Naive B cell (primary cell): ENCODE data around the gene BSPRY. TPM values are rescaled to one million over a fixed set of nuclear protein-coding genes. Genes with fewer than 3 reads are reported as not detected.
"Not testable (repeated sequence)": the region's sequence is repeated elsewhere in the genome, so short reads cannot be mapped to it uniquely, and the experiment has no call there.

Source experiments
- ATAC-seq, 2 donors: fragments of 150-1000 bp; cut with Tn5 transposase; 2 replicates each; pipeline ENCODE4 v1.10.0; 2021; ENCODE audit warnings: low read depth in 2 of 2, mild to moderate bottlenecking in 2 of 2, moderate library complexity in 2 of 2
- DNase-seq: peaks from one replicate; pipeline ENCODE4 v3.0.0; 2022
- H3K27ac Mint-ChIP-seq, 6 donors: one replicate each; pipeline ENCODE4 v1.8.0; 2020 to 2022; ENCODE audit warnings: mild to moderate bottlenecking in 6 of 6, mixed read lengths in 6 of 6, moderate library complexity in 5 of 6, inconsistent platforms in 2 of 6
- H3K27me3 Mint-ChIP-seq, 3 donors: one replicate each; pipeline ENCODE4 v1.8.0; 2021 to 2022; ENCODE audit warnings: mixed read lengths in 3 of 3, mild to moderate bottlenecking in 1 of 3
- H3K36me3 Mint-ChIP-seq, 2 donors: one replicate each; pipeline ENCODE4 v1.8.0; 2020 to 2022; ENCODE audit warnings: mixed read lengths in 2 of 2, inconsistent platforms in 1 of 2, mild to moderate bottlenecking in 1 of 2
- H3K4me1 Mint-ChIP-seq, 3 donors: one replicate each; pipeline ENCODE4 v1.8.0; 2020 to 2022; ENCODE audit warnings: mixed read lengths in 3 of 3, inconsistent platforms in 1 of 3, mild to moderate bottlenecking in 1 of 3, moderate library complexity in 1 of 3
- H3K4me3 Mint-ChIP-seq, 8 donors: one replicate each; pipeline ENCODE4 v1.8.0; 2020 to 2022; ENCODE audit warnings: mild to moderate bottlenecking in 8 of 8, mixed read lengths in 8 of 8, moderate library complexity in 8 of 8, inconsistent platforms in 2 of 8
- H3K9me3 Mint-ChIP-seq, 7 donors: one replicate each; pipeline ENCODE4 v1.8.0; 2020 to 2022; ENCODE audit warnings: mixed read lengths in 7 of 7, mild to moderate bottlenecking in 5 of 7, inconsistent platforms in 2 of 7, moderate library complexity in 1 of 7
- polyA plus RNA-seq, 6 donors: library from polyadenylated mRNA; unstranded; fragments of 300-500 nt; fragmentation: Illumina TruSeq; gene quantifications; one replicate each; pipeline ENCODE4 v1.2.3, GENCODE V29; 2021; ENCODE audit warnings: low read depth in 6 of 6

BSPRY gene
- polyA plus RNA-seq, 6 donors from 2014 or later: 0.16 to 1.9 (median 1.2) TPM

- peak overlapping the region in 2 of 8 donors; percentile 2 to 11 for H3K4me3 Mint-ChIP-seq
- DNase-seq (no peak), ATAC-seq (peak in 1 of 2 donors; percentile 16)
- peak overlapping the region in 4 of 6 donors; percentile 2 to 70 (median 18) for H3K27ac Mint-ChIP-seq
- H3K4me1 Mint-ChIP-seq: peaks cover 4 to 18% (median 4%) of the 10 kb centered on the region in 3 donors
- H3K36me3 Mint-ChIP-seq: no peaks in the 10 kb centered on the region
- H3K27me3 Mint-ChIP-seq: no peaks in the 10 kb centered on the region
- no peaks in the 10 kb centered on the region for H3K9me3 Mint-ChIP-seq
Observed at GRCh38 chr9:113380869-113381378, 31.6 kb downstream of the BSPRY start.

- H3K27me3 Mint-ChIP-seq, DNase-seq, ATAC-seq, H3K36me3 Mint-ChIP-seq, H3K9me3 Mint-ChIP-seq: not testable (repeated sequence)
- peaks cover 0 to 18% (median 4%) of the 10 kb centered on the region in 3 donors for H3K4me1 Mint-ChIP-seq
- H3K4me3 Mint-ChIP-seq: peak overlapping the region in 1 of 8 donors; percentile 2
- H3K27ac Mint-ChIP-seq: peak overlapping the region in 1 of 6 donors; percentile 2
Observed at GRCh38 chr9:113381441-113381840, 32.1 kb downstream of the BSPRY start.

DNA sequence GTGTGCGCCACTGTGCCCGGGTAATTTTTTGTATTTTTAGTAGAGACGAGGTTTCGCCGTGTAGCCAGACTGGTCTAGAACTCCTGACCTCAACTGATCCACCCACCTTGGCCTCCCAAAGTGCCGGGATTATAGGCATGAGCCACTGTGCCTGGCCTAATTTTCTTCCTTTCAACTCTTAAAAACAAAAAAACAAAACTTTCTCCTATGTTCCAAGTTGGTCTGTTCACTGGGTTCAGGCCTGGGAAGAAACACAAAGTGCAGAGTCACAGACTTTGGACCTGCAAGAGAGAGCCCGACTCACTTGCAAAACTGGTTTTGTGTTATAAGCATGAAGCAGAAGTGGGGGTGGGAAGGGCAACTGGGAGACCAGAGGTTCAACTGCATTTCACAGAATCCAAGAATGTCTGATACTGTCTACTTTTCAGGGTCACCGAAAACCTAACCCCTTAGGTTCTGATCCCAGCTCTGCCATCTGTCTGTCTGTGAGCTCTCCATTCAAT, 32.6 kb downstream of the BSPRY start:
- Mint-ChIP-seq H3K27me3 (no peaks in the 10 kb centered on the region), H3K4me3 (no peak overlapping the region), H3K4me1 (peaks cover 0 to 17% (median 2%) of the 10 kb centered on the region in 3 donors), H3K36me3 (peaks cover 3 to 6% of the 10 kb centered on the region in 2 donors), H3K27ac (peak overlapping the region in 1 of 6 donors; percentile 2), H3K9me3 (no peaks in the 10 kb centered on the region)
- no peak for ATAC-seq
- no peak for DNase-seq

- peak overlapping the region in 1 of 6 donors; percentile 91 for H3K27ac Mint-ChIP-seq
- no peak overlapping the region for H3K4me3 Mint-ChIP-seq
- DNase-seq (no peak), ATAC-seq (no peak)
- peaks cover 0 to under 1% (median 0%) of the 10 kb centered on the region in 3 donors for H3K4me1 Mint-ChIP-seq
- H3K36me3 Mint-ChIP-seq: peaks cover 15 to 20% of the 10 kb centered on the region in 2 donors
- H3K9me3 Mint-ChIP-seq: no peaks in the 10 kb centered on the region
- H3K27me3 Mint-ChIP-seq: no peaks in the 10 kb centered on the region
Observed at GRCh38 chr9:113386571-113387393, 37.4 kb downstream of the BSPRY start.

- Mint-ChIP-seq H3K27me3 (no peaks in the 10 kb centered on the region), H3K4me1 (peaks cover 0 to 4% (median 0%) of the 10 kb centered on the region in 3 donors), H3K9me3 (no peaks in the 10 kb centered on the region), H3K4me3 (no peak overlapping the region), H3K36me3 (peaks cover 20% of the 10 kb centered on the region in 2 donors), H3K27ac (peak overlapping the region in 3 of 6 donors; percentile 9 to 81 (median 29))
- no peak for ATAC-seq
- no peak for DNase-seq
Observed at GRCh38 chr9:113387560-113388230, 38.4 kb downstream of the BSPRY start.

DNA sequence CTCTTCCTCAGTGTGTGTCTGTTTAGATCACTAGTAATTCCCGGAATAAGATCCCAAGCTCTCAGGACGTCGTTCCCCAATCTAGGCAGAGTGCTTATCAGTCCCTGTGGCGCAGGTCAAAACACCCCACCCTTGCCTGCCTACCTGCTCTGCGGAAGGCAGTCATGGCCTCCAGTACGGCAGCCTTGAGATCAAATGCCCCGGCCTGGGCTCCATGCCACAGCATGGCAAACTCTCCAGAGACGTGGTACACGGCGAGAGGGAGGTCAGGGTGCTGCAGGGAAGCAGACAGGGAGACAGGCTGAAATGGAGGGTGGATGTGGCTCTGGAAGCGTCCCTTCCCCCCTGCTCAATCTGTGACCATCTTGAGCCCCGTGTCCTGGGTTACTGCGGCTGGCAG, 39.5 kb downstream of the BSPRY start:
- Mint-ChIP-seq H3K36me3 (peaks cover 20% of the 10 kb centered on the region in 2 donors), H3K9me3 (no peaks in the 10 kb centered on the region)

DNA sequence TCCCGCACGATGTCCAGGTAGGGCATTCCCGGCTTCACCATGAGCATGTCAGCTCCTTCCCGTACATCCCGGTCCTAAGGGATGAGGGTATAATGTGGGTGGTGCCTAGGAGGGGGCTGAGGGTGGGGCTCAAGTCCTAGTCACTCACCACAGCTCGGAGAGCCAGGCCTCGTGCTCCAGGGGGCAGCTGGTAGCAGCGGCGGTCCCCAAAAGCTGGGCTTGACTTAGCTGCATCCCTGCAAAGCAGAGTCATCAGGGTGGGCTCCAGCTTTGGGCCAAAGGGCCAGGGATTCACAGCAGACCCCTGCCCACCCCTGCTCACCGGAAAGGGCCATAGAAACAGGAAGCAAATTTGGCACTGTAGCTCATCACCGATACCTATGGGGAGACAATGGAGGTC, 40.1 kb downstream of the BSPRY start:
- Mint-ChIP-seq H3K4me1 (peaks cover 0 to 4% (median 0%) of the 10 kb centered on the region in 3 donors), H3K4me3 (no peak overlapping the region), H3K27me3 (no peaks in the 10 kb centered on the region), H3K27ac (no peak overlapping the region), H3K36me3 (peaks cover 20% of the 10 kb centered on the region in 2 donors), H3K9me3 (no peaks in the 10 kb centered on the region)
- no peak for ATAC-seq
- DNase-seq: no peak

More for the DNA sequence above, 39.5 kb downstream of the BSPRY start:
- DNase-seq (no peak), ATAC-seq (no peak)
- Mint-ChIP-seq H3K27me3 (no peaks in the 10 kb centered on the region), H3K27ac (peak overlapping the region in 1 of 6 donors; percentile 34), H3K4me1 (peaks cover 0 to 4% (median 0%) of the 10 kb centered on the region in 3 donors), H3K4me3 (no peak overlapping the region)

DNA sequence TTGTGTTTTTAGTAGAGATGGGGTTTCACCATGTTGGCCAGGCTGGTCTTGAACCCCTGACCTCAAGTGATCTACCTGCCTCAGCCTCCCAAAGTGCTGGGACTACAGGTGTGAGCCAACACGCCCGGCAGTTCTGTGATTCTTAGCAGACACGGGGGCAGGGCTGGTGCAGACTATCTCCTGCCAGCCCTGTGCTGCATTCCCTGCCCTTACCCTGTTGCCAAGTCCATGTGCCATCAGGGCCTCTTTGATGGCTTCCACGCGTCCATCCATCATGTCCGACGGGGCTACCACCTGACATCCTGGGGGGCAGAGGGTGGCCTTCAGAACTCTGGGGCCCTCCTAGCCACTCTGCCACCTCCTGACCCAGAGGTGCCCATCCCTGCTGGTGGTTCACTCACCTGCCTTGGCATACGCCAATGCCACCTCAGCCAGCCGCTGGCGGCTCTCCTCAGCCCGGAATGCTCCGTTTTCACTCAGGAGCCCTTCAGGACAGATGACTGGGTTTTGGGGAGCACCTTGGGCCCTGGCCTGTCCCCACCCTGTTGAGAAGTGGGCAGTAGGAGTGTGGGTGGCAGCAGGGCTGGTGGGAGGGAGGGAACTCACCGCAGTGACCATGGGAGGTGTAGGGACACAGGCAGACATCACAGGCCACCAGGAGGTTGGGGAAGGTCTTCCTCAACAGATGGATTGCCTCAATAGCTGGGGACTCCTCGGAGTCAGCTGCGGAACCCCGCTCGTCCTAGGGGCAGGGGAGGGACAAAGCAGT, 41.0 kb downstream of the BSPRY start:
- DNase-seq (no peak), ATAC-seq (no peak)
- Mint-ChIP-seq H3K36me3 (peaks cover 20% of the 10 kb centered on the region in 2 donors), H3K9me3 (no peaks in the 10 kb centered on the region), H3K4me3 (no peak overlapping the region), H3K4me1 (peaks cover 0 to 8% (median 3%) of the 10 kb centered on the region in 3 donors), H3K27me3 (no peaks in the 10 kb centered on the region), H3K27ac (no peak overlapping the region)

GRCh38 chr9:113391917-113392316, 42.6 kb downstream of the BSPRY start:
- DNase-seq (no peak), ATAC-seq (no peak)
- Mint-ChIP-seq H3K9me3 (no peaks in the 10 kb centered on the region), H3K27me3 (no peaks in the 10 kb centered on the region), H3K4me3 (no peak overlapping the region), H3K27ac (no peak overlapping the region), H3K4me1 (peaks cover 7 to 12% (median 10%) of the 10 kb centered on the region in 3 donors), H3K36me3 (peaks cover 14 to 17% of the 10 kb centered on the region in 2 donors)

DNA sequence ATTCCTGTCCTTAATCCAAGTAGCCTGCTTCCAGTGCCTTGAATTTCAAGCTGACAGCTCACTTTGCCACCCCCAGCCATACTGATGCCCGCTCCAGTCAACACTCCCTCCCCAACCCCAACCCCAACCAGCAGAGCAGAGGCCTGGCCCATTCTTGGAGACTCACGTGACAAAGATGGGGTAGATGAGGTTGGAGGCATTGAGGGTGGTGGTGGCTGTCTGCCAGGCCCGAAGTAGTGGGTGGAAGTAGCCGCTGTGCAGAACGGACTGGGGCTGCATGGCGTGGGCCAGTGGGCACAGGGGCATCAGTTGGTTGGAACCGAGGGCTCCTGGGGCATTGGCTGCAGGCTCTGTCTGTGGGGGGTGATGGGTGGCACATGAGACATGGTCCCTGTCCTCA, 43.9 kb downstream of the BSPRY start:
- H3K27ac Mint-ChIP-seq: peak overlapping the region in 1 of 6 donors; percentile 80

GRCh38 chr9:113395000-113395861, 45.9 kb downstream of the BSPRY start:
- Mint-ChIP-seq H3K4me3 (no peak overlapping the region), H3K36me3 (peaks cover 0 to 7% of the 10 kb centered on the region in 2 donors), H3K27me3 (no peaks in the 10 kb centered on the region), H3K27ac (peak overlapping the region in 2 of 6 donors; percentile 7 to 38), H3K9me3 (no peaks in the 10 kb centered on the region), H3K4me1 (peaks cover 14 to 24% (median 20%) of the 10 kb centered on the region in 3 donors)
- ATAC-seq: no peak
- DNase-seq: no peak

More for the DNA sequence above, 43.9 kb downstream of the BSPRY start:
- no peak overlapping the region for H3K4me3 Mint-ChIP-seq
- peaks cover under 1 to 7% of the 10 kb centered on the region in 2 donors for H3K36me3 Mint-ChIP-seq
- H3K9me3 Mint-ChIP-seq: no peaks in the 10 kb centered on the region
- peaks cover 7 to 12% (median 10%) of the 10 kb centered on the region in 3 donors for H3K4me1 Mint-ChIP-seq
- no peaks in the 10 kb centered on the region for H3K27me3 Mint-ChIP-seq
- DNase-seq: no peak
- ATAC-seq: no peak

- no peak for ATAC-seq
- no peak for DNase-seq
- Mint-ChIP-seq H3K27me3 (no peaks in the 10 kb centered on the region), H3K4me1 (peaks cover 19 to 36% (median 33%) of the 10 kb centered on the region in 3 donors), H3K36me3 (peaks cover 0 to under 1% of the 10 kb centered on the region in 2 donors), H3K4me3 (peak overlapping the region in 1 of 8 donors; percentile 37), H3K27ac (peak overlapping the region in 1 of 6 donors; percentile 44), H3K9me3 (no peaks in the 10 kb centered on the region)
Observed at GRCh38 chr9:113397203-113397631, 47.9 kb downstream of the BSPRY start.
